Adipocyte (in vitro differentiated cells): ENCODE results near the gene PKNOX2.

Experiments
- DNase-seq: peaks from one replicate; pipeline ENCODE4 v3.0.0-alpha.2; 2015; ENCODE audit warnings: low read depth
- H3K27me3 ChIP-seq: replicated peaks from 2 replicates; pipeline ENCODE4 v1.7.0; 2013; ENCODE audit warnings: mild to moderate bottlenecking, low read length, moderate library complexity; ENCODE audit not compliant: control insufficient read depth, insufficient read depth
- H3K36me3 ChIP-seq: 2 replicates; pipeline ENCODE4 v1.7.0; 2013; ENCODE audit warnings: low read length, mild to moderate bottlenecking, moderate library complexity; ENCODE audit not compliant: control insufficient read depth, insufficient read depth, severe bottlenecking
- H3K4me1 ChIP-seq: 2 replicates; pipeline ENCODE4 v1.7.0; 2013; ENCODE audit warnings: mild to moderate bottlenecking, low read length, moderate library complexity; ENCODE audit not compliant: control insufficient read depth, insufficient read depth
- H3K4me3 ChIP-seq: 2 replicates; pipeline ENCODE4 v1.7.0; 2013; ENCODE audit warnings: mild to moderate bottlenecking, low read length, moderate library complexity
- H3K9ac ChIP-seq: 2 replicates; pipeline ENCODE4 v1.7.0; 2013; ENCODE audit warnings: mild to moderate bottlenecking, low read length, moderate library complexity
- H3K9me3 ChIP-seq: 2 replicates; pipeline ENCODE4 v1.7.0; 2013; ENCODE audit warnings: mild to moderate bottlenecking, low read length, moderate library complexity; ENCODE audit not compliant: control insufficient read depth

Gene PKNOX2

DNA sequence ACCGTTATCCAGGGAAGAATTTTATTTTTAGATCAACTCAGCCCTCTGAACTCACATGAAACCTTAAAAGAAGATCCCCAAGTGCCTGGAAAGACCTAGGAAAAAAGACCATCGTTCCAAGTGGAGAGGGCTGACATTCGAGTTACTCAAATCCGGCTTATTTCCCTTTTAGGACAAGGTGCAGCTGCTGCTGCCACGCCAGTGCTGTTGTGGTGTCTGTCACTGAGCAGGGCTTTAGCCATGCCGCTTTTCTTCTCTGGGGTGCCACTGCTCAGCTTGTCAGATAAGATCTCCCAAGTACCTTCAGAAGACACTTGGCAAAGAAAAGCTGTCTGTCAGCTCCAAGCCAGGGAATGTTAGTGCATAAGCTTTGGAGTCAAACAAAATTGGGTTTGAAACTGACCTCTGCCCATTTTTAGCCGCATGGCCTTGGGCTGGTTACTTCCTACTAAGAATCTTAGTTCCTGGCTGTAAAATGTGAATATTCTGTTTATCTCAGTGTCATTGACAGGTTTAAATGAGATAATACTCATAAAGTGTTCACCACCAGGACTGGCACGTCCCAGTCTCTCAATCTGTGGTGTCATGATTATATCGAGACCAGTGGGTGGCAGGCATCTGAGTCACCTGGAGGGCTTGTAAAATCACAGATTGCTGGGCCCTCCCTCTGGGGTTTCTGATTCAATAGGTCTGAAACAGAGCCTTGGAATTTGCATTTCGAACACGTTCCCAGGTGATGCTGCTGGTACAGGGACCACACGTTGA, 117.5 kb downstream of the PKNOX2 start:
- DNase-seq = no peak
- Histone ChIP-seq H3K9me3 (no peaks in the 10 kb centered on the region), H3K27me3 (no peaks in the 10 kb centered on the region), H3K4me3 (no peak overlapping the region), H3K9ac (no peak overlapping the region), H3K36me3 (no peaks in the 10 kb centered on the region), H3K4me1 (no peaks in the 10 kb centered on the region)

DNA sequence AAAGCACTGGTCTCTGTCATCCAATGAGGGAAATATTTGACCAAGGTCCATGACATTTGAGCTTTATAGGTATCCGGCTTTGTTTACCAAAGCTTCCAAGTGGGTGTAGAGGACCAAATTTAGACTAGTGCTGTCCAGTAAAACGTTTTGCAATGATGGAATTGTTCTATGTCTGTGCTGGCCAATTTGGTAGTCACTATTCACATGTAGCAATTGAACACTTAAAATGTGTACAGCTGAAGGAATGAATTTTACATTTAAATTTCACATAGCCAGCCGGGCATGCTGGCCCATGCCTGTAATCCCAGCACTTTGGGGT, 118.0 kb downstream of the PKNOX2 start:
- DNase-seq = no peak
- Histone ChIP-seq H3K4me1 (peaks cover 5% of the 10 kb centered on the region), H3K36me3 (no peaks in the 10 kb centered on the region), H3K9ac (no peak overlapping the region), H3K9me3 (no peaks in the 10 kb centered on the region), H3K27me3 (no peaks in the 10 kb centered on the region), H3K4me3 (no peak overlapping the region)

- peaks cover 8% of the 10 kb centered on the region for H3K4me1 ChIP-seq
- H3K9ac ChIP-seq = no peak overlapping the region
- no peaks in the 10 kb centered on the region for H3K36me3 ChIP-seq
- H3K9me3 ChIP-seq = no peaks in the 10 kb centered on the region
- no peaks in the 10 kb centered on the region for H3K27me3 ChIP-seq
- no peak overlapping the region for H3K4me3 ChIP-seq
- DNase-seq = peak; percentile 33
Measured at GRCh38 chr11:125284245-125284850, 119.8 kb downstream of the PKNOX2 start.

DNA sequence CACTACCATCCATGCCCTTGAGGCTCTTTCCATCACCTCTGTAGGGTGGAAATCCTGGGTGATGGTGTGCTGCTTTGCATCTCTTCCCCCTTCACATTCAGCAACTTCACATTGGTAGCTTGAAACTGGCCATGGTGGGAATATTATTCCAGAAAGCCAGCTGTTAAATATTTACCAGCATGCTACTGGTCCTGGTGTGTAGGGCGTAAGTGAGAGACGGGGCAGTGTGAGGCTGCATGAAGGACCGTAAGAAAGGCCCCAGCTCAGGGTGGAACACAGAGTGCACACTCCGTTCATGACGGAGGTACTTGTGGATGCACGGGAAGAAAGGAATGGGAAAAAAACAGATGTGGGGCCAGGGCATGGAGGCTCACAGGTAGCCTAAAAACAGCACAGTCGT, 121.3 kb downstream of the PKNOX2 start:
- H3K27me3 ChIP-seq = no peaks in the 10 kb centered on the region
- H3K9ac ChIP-seq = no peak overlapping the region
- DNase-seq = no peak
- H3K9me3 ChIP-seq = no peaks in the 10 kb centered on the region
- H3K4me3 ChIP-seq = no peak overlapping the region
- no peaks in the 10 kb centered on the region for H3K36me3 ChIP-seq
- peaks cover 8% of the 10 kb centered on the region for H3K4me1 ChIP-seq

DNA sequence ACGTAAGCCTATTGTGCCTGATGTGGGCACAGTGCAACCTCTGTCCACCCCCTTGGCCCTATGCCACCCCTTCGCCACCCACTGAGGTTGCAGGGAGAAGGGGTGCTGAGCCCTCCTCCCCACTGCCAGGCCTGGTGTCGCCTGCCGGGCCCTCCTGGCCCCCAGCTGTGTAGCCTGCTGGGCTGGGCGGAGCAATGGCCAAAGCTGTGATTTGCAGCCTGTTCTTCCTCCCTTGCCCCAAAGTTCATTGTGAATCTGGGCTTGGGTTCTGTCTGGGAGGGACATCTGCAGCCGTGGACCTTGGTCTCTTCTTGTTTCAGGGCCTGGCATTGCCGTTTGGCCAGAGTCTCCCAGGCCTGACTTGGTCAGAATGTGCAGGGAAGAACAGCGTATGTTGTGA, 121.9 kb downstream of the PKNOX2 start:
- H3K4me1 ChIP-seq = peaks cover 8% of the 10 kb centered on the region
- H3K36me3 ChIP-seq = no peaks in the 10 kb centered on the region
- no peaks in the 10 kb centered on the region for H3K27me3 ChIP-seq
- no peaks in the 10 kb centered on the region for H3K9me3 ChIP-seq
- no peak overlapping the region for H3K9ac ChIP-seq
- no peak overlapping the region for H3K4me3 ChIP-seq
- no peak for DNase-seq

DNA sequence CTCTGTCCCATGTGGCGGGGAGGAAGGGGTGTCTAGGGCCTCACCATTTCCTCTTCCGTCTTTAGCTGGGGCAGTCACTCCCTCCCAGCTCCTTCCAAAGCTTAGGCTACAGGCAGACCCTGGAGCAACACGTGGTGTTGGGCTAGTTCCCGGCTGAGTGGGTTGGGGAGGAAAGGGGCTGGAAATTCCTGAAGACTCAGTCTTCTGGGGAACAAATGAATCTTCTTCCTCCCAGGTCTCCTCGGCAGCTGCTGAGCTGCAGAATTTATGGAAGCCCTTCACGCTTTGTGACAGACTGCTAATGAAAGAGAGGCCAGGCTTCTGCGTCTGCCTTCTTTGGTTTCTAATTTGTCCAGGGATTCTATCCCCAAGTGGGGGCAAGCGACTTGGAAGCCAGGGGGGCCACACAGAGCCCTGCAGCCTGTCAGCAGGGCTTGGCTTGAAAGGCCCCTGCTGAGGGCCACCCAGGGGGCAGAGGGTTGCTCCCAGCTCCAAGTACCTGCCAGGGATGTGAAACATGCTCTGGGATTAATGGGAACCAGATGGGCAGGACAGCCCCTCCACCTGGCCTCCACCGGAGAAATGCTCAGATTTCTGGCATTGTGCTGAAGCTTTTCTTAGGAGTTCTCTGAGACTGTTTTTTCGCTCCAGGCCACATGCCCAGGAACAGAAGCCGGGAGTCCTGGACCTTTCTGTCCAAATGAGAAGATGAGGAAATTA, 123.1 kb downstream of the PKNOX2 start:
- Histone ChIP-seq H3K9ac (peak overlapping the region; percentile 25), H3K4me1 (peaks cover 8% of the 10 kb centered on the region), H3K27me3 (no peaks in the 10 kb centered on the region), H3K36me3 (no peaks in the 10 kb centered on the region), H3K4me3 (no peak overlapping the region), H3K9me3 (no peaks in the 10 kb centered on the region)
- no peak for DNase-seq

GRCh38 chr11:125289419-125290098, 125.0 kb downstream of the PKNOX2 start:
- peaks cover 8% of the 10 kb centered on the region for H3K4me1 ChIP-seq

GRCh38 chr11:125290263-125290662, 125.7 kb downstream of the PKNOX2 start:
- H3K9me3 ChIP-seq = no peaks in the 10 kb centered on the region
- DNase-seq = no peak
- H3K4me1 ChIP-seq = peaks cover 8% of the 10 kb centered on the region
- H3K9ac ChIP-seq = no peak overlapping the region
- peaks cover 9% of the 10 kb centered on the region for H3K27me3 ChIP-seq
- H3K36me3 ChIP-seq = no peaks in the 10 kb centered on the region
- no peak overlapping the region for H3K4me3 ChIP-seq

More at GRCh38 chr11:125289419-125290098, 125.0 kb downstream of the PKNOX2 start:
- no peak overlapping the region for H3K9ac ChIP-seq
- DNase-seq = no peak
- H3K27me3 ChIP-seq = peaks cover 3% of the 10 kb centered on the region
- H3K36me3 ChIP-seq = no peaks in the 10 kb centered on the region
- H3K9me3 ChIP-seq = no peaks in the 10 kb centered on the region
- no peak overlapping the region for H3K4me3 ChIP-seq

- no peak overlapping the region for H3K4me3 ChIP-seq
- no peaks in the 10 kb centered on the region for H3K9me3 ChIP-seq
- DNase-seq = no peak
- H3K4me1 ChIP-seq = peaks cover 8% of the 10 kb centered on the region
- H3K27me3 ChIP-seq = peaks cover 11% of the 10 kb centered on the region
- H3K9ac ChIP-seq = no peak overlapping the region
- no peaks in the 10 kb centered on the region for H3K36me3 ChIP-seq
Measured at GRCh38 chr11:125292100-125292499, 127.5 kb downstream of the PKNOX2 start.

GRCh38 chr11:125293596-125293995, 129.0 kb downstream of the PKNOX2 start:
- H3K27me3 ChIP-seq = peaks cover 11% of the 10 kb centered on the region
- no peaks in the 10 kb centered on the region for H3K9me3 ChIP-seq
- no peaks in the 10 kb centered on the region for H3K36me3 ChIP-seq
- no peak overlapping the region for H3K9ac ChIP-seq
- H3K4me1 ChIP-seq = no peaks in the 10 kb centered on the region
- DNase-seq = no peak
- no peak overlapping the region for H3K4me3 ChIP-seq

- H3K36me3 ChIP-seq = no peaks in the 10 kb centered on the region
- H3K9me3 ChIP-seq = no peaks in the 10 kb centered on the region
- peaks cover 9% of the 10 kb centered on the region for H3K4me1 ChIP-seq
- no peak for DNase-seq
- no peak overlapping the region for H3K4me3 ChIP-seq
- no peak overlapping the region for H3K9ac ChIP-seq
- H3K27me3 ChIP-seq = peaks cover 11% of the 10 kb centered on the region
Measured at GRCh38 chr11:125295931-125296330, 131.4 kb downstream of the PKNOX2 start.
